ENCODE data around the gene FLYWCH1. TPM values are rescaled to one million over a fixed set of nuclear protein-coding genes. Genes with fewer than 3 reads are reported as not detected.

Gene FLYWCH1
- total and polyA plus RNA-seq, 9 of the 15 experiments (the other 6 are each of a cell fraction or from before 2014, with no cell fraction given), result 0.18 to 33.6 (median 11.3) TPM

DNA sequence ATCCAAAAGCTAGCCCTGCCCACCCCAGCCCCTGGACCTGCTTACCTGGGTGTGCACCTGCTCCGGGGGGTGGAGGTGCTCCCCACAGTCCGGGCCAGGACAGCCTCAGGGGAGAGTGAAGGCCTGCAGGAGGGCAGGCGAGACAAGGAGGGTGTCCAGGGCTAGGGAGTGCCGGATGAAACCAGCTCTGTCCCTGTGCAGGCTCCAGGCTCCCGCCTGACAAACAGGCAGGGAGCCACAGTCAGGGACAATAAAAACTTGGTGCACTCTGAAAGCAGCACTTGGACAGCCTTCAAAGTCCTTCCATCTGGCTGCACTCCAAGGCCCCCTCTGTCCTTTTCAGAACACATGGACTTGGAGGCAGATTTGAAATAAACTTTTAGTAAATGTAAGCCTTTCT is 61.4 kb downstream of the FLYWCH1 start (continued):
- TF ChIP-seq MTA1 (IDR thresholded peaks at IDR 0.05; ENCODE audit: borderline replicate concordance) (no peak), HCFC1 (IDR thresholded peaks at IDR 0.05; ENCODE audit: low read depth, low read length) (no peak), RBM39 (optimal IDR thresholded peaks at IDR 0.05; ENCODE audit: low read depth, low read length) (no peak), HNRNPL (IDR thresholded peaks at IDR 0.05; ENCODE audit: low read depth, low read length) (no peak), POLR2G (IDR thresholded peaks at IDR 0.05; ENCODE audit: low read depth, low read length) (peak; percentile 42), NFIC (IDR thresholded peaks at IDR 0.05) (peak; percentile 10; the same call in 1 of the 2 replicates), MEF2D (tag; conservative IDR thresholded peaks at IDR 0.05; ENCODE audit: low read depth) (no peak), TSC22D4 (tag; IDR thresholded peaks at IDR 0.05) (no peak)

DNA sequence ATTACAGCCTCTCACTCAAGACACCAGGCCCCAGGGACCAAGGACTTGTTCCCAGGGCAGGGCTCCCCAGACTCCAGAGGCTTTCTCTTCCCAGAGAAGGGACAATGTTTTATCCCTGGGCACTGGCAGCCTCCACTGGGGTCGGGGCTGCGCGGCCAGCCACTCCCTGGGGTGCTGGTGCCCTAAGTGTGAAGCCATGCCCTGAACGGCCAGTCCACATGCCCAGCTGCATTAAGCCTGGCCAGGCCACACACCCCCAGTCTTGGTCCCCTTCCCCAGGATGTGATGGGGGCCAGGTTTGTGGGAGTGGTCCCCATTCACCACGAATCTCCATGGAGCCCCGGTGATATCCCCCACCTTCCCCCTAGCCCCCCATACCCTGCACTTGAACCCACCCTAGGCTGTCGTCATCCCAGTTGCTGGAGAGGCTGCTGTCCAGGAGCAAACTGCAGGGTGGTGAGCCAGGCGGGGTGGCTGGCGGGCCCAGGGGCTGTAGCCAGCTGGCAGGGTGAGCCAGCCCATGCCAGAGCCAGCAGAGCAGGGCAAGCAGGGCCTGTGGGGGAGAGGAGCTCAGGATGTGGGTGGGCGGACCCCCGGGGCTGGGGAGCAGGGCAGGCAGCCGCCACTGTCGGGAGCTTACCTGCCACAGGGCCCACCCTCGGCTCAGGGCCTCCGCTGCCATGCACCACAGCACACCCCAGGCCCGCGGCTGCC is 62.0 kb downstream of the FLYWCH1 start:
- H3K27me3 ChIP-seq (ENCODE audit: control insufficient read depth in 2 of 2, insufficient read depth in 2 of 2, low read length in 2 of 2), result no peaks in the 10 kb centered on the region
- H3K9me3 ChIP-seq (replicated peaks; ENCODE audit: control insufficient read depth, insufficient read depth, low read depth, low read length), result no peaks in the 10 kb centered on the region
- FAIRE-seq (no peak), ATAC-seq (no peak), DNase-seq (ENCODE audit: extremely low read depth in 1 of 4, low spot score in 3 of 4) (no peak)
- WGBS (ENCODE audit: insufficient coverage, low coverage, missing lambda C conversion rate), result 86% methylated on average over 11 of the region's 17 CpGs
- H3K36me3 ChIP-seq (ENCODE audit: control insufficient read depth, insufficient read depth, low read length), result peaks cover 78% of the 10 kb centered on the region; the same call in 2 of the 3 replicates
- 0 out of 3 replicates have a peak overlapping the region, but pooled peaks have one; percentile 28 for H3K27ac ChIP-seq (ENCODE audit: extremely low read depth, low read depth, low read length)
- H3K4me1 ChIP-seq (replicated peaks in 1 of 2; ENCODE audit: control insufficient read depth in 2 of 2, insufficient read depth in 2 of 2, low read length in 2 of 2), result peaks cover 9 to 92% of the 10 kb centered on the region in 2 experiments; a peak in 4 of 5 replicates
- peaks cover 25% of the 10 kb centered on the region for H4K20me1 ChIP-seq (replicated peaks; ENCODE audit: control insufficient read depth, insufficient read depth, low read length)
- TF ChIP-seq, protein P1, sequence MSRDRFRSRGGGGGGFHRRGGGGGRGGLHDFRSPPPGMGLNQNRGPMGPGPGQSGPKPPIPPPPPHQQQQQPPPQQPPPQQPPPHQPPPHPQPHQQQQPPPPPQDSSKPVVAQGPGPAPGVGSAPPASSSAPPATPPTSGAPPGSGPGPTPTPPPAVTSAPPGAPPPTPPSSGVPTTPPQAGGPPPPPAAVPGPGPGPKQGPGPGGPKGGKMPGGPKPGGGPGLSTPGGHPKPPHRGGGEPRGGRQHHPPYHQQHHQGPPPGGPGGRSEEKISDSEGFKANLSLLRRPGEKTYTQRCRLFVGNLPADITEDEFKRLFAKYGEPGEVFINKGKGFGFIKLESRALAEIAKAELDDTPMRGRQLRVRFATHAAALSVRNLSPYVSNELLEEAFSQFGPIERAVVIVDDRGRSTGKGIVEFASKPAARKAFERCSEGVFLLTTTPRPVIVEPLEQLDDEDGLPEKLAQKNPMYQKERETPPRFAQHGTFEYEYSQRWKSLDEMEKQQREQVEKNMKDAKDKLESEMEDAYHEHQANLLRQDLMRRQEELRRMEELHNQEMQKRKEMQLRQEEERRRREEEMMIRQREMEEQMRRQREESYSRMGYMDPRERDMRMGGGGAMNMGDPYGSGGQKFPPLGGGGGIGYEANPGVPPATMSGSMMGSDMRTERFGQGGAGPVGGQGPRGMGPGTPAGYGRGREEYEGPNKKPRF (IDR thresholded peaks at IDR 0.05; ENCODE audit: low read depth, low read length), result no peak
- TF ChIP-seq RBFOX2 (IDR thresholded peaks at IDR 0.05; ENCODE audit: low read depth, low read length) (peak; percentile 73), ZNF780A (CRISPR knock-in tag; IDR thresholded peaks at IDR 0.05) (no peak), POLR2G (IDR thresholded peaks at IDR 0.05; ENCODE audit: low read depth, low read length) (peak; percentile 78), SUPT5H (IDR thresholded peaks at IDR 0.05) (peak; percentile 12; the same call in 1 of the 2 replicates), POLR2A (conservative IDR thresholded peaks at IDR 0.05) (peak; percentile 11; the same call in 1 of the 2 replicates)
- TF ChIP-seq, protein P2, sequence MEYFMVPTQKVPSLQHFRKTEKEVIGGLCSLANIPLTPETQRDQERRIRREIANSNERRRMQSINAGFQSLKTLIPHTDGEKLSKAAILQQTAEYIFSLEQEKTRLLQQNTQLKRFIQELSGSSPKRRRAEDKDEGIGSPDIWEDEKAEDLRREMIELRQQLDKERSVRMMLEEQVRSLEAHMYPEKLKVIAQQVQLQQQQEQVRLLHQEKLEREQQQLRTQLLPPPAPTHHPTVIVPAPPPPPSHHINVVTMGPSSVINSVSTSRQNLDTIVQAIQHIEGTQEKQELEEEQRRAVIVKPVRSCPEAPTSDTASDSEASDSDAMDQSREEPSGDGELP (CRISPR knock-in tag; IDR thresholded peaks at IDR 0.05; ENCODE audit: borderline replicate concordance), result 0 out of 2 replicates have a peak, but pooled peaks have one; percentile 21
- H3K9ac ChIP-seq (ENCODE audit: insufficient read depth in 1 of 2, low read depth in 2 of 2, low read length in 2 of 2), result peak overlapping the region in 1 of 2 experiments; percentile 81; a peak in 2 of 4 replicates
- no TSS peak for BruUV-seq (replicated peaks)
- intact Hi-C loops (cut with micrococcal nuclease), result no loop called here
- peaks cover 3% of the 10 kb centered on the region for H3K9me1 ChIP-seq (ENCODE audit: control insufficient read depth, insufficient read depth, low read length)
- no peak overlapping the region for H3K4me3 ChIP-seq
- POLR2A ChIA-PET, result interaction anchor here (0.5 to 2.1 kb wide), 6 partner anchors 8 to 171 kb away, joined by 3 to 17 read pairs (median 3); partner anchors contain the start of gene PKMYT1
- H3K4me2 ChIP-seq (ENCODE audit: insufficient read depth, low read length), result no peak overlapping the region
- H2AFZ ChIP-seq (ENCODE audit: low read depth, low read length), result no peak overlapping the region
- CTCF ChIA-PET (ENCODE audit: low intra/inter-chr PET ratio), result no interaction called here
- peaks cover 46% of the 10 kb centered on the region for H3K79me2 ChIP-seq (ENCODE audit: control insufficient read depth, insufficient read depth, low read length)
- in situ Hi-C loops (cut with MboI), result no loop called here

Data from K562 (cell line).